Nephron (organoid): ENCODE data around the gene ZNF423.

Experiments
- H3K27ac Mint-ChIP-seq, 3 experiments: 2 replicates each; pipeline ENCODE4 v1.8.0; 2020; ENCODE audit warnings: mixed read lengths in 3 of 3, mild to moderate bottlenecking in 2 of 3, moderate library complexity in 1 of 3
- H3K27me3 Mint-ChIP-seq: 2 replicates; pipeline ENCODE4 v1.8.0; 2021; ENCODE audit warnings: low read depth, mild to moderate bottlenecking, moderate library complexity, mixed read lengths
- H3K36me3 Mint-ChIP-seq: 2 replicates; pipeline ENCODE4 v1.8.0; 2020; ENCODE audit warnings: low read depth, mixed read lengths
- H3K4me1 Mint-ChIP-seq: 2 replicates; pipeline ENCODE4 v1.8.0; 2020; ENCODE audit warnings: mixed read lengths
- H3K4me3 Mint-ChIP-seq, 3 experiments: 2 replicates each; pipeline ENCODE4 v1.8.0; 2020; ENCODE audit warnings: mild to moderate bottlenecking in 3 of 3, mixed read lengths in 3 of 3, moderate library complexity in 2 of 3
- H3K9me3 Mint-ChIP-seq: 2 replicates; pipeline ENCODE4 v1.8.0; 2020; ENCODE audit warnings: mixed read lengths
- CTCF ChIP-seq, 3 experiments: fragments of 200-600 bp; sonication (generic); IDR thresholded peaks; one replicate each; pipeline ENCODE4 v1.5.0; 2021; ENCODE audit warnings: antibody characterized with exemption in 3 of 3; ENCODE audit not compliant: unreplicated experiment in 3 of 3

The ZNF423 gene

DNA sequence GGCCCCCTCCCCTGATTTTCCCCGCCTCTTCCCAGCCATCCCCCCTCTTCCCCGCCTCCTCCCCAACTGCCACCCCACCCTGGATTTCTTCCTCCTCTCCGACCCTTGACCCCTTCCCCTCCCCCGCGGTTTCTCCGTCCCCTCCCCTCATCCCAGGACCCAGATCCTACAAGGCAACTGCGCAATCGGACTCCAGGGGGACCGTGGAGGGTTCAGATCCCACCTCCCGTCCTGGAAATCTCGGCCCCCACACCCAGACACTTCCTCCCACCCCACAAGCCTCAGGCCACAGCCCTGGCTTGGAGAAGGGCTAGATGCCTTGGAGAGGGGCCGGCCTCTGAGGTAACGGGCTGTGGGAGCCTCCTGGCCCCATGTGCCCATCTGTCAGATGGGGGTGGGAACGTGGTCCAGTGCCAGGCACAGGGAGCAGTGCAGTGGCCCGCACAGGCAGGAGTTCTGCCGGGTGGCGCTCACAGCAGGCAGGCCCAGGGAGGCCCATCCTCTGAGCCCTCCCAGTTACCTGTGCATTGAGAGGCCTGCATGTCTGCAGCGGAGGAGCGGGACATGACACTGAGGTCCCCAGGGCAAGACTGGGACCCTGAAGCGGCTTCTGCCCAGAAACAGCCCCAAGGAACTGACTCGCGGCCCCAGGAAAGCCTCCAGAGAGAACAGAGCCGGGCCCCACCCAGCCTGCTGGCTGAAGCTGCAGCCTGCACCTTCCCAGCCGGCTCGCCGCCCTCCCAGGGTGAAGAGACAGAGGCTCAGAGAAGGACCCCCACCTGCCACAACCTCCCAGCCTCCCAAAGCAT, 16.7 kb downstream of the ZNF423 start:
- Mint-ChIP-seq H3K9me3 (no peaks in the 10 kb centered on the region), H3K4me3 (peak overlapping the region; percentile 62 to 73 (median 71)), H3K27me3 (no peaks in the 10 kb centered on the region), H3K36me3 (no peaks in the 10 kb centered on the region), H3K27ac (peak overlapping the region; percentile 89 to 94 (median 90)), H3K4me1 (peaks cover 69% of the 10 kb centered on the region)
- no peak for TF ChIP-seq CTCF (IDR thresholded peaks at IDR 0.05; ENCODE audit: unreplicated experiment in 3 of 3)

DNA sequence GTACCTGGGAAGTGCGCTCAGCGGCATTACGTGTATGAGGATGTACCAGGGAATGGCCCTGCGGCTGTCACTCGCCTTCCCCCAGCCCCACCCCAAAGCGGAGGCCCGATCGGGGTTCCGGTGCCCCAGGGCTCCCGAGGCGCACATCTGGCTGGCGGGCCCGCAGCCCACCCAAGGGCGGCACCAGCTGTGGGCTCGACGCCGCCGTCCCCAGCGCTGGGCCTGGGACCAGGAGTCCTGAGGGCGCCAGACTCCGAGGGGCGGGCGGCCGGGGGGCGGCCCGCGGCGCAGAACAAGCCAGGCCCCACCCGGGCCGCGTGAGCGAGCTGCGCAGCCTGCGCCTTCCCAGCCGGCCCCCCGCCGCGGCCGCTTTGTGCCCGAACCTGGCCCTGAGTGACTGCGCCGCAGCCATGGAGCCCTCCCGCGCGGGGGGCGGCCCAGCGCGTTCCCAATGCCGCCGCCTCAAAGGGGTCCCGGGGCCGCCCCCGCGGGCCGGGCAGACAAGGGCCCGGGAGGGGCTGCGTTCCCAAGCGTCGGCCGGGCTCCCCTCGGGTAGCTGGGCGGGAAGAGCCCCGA, 17.4 kb downstream of the ZNF423 start:
- H3K27ac Mint-ChIP-seq: peak overlapping the region; percentile 91 to 100 (median 95)

GRCh38 chr16:49837688-49838410, 18.1 kb downstream of the ZNF423 start:
- no peaks in the 10 kb centered on the region for H3K27me3 Mint-ChIP-seq
- H3K4me1 Mint-ChIP-seq: peaks cover 70% of the 10 kb centered on the region
- TF ChIP-seq CTCF (IDR thresholded peaks at IDR 0.05; ENCODE audit: unreplicated experiment in 3 of 3): no peak
- H3K4me3 Mint-ChIP-seq: peak overlapping the region; percentile 52 to 66 (median 57)
- H3K9me3 Mint-ChIP-seq: no peaks in the 10 kb centered on the region
- peak overlapping the region; percentile 91 to 100 (median 95) for H3K27ac Mint-ChIP-seq
- no peaks in the 10 kb centered on the region for H3K36me3 Mint-ChIP-seq

More for the DNA sequence above, 17.4 kb downstream of the ZNF423 start:
- no peaks in the 10 kb centered on the region for H3K9me3 Mint-ChIP-seq
- no peak for TF ChIP-seq CTCF (IDR thresholded peaks at IDR 0.05; ENCODE audit: unreplicated experiment in 3 of 3)
- no peaks in the 10 kb centered on the region for H3K27me3 Mint-ChIP-seq
- H3K36me3 Mint-ChIP-seq: no peaks in the 10 kb centered on the region
- peak overlapping the region in 2 of 3 experiments; percentile 35 to 57 for H3K4me3 Mint-ChIP-seq
- peaks cover 70% of the 10 kb centered on the region for H3K4me1 Mint-ChIP-seq

DNA sequence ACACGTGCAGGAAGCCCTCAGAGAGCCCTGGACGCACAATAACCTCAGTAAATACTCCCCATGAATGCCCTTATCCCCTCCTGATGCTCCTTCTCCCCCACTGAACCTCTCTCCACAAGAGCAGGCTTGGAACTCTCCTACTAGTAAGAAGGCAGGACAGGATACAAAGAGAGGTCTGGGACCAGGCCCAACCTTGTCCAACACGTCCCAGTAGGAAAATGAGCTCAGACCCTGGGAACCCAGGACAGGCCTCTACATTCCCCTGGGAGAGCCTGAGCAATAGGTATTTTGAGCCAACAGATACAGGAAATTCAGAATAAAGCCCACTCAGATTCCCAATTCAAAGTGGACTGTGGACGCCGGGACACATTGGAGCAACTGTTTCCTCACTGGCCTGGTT, 19.2 kb downstream of the ZNF423 start:
- no peaks in the 10 kb centered on the region for H3K36me3 Mint-ChIP-seq
- TF ChIP-seq CTCF (IDR thresholded peaks at IDR 0.05; ENCODE audit: unreplicated experiment in 3 of 3): no peak
- no peaks in the 10 kb centered on the region for H3K27me3 Mint-ChIP-seq
- peak overlapping the region; percentile 37 to 76 (median 57) for H3K4me3 Mint-ChIP-seq
- H3K9me3 Mint-ChIP-seq: no peaks in the 10 kb centered on the region
- peak overlapping the region; percentile 91 to 100 (median 95) for H3K27ac Mint-ChIP-seq
- H3K4me1 Mint-ChIP-seq: peaks cover 76% of the 10 kb centered on the region

DNA sequence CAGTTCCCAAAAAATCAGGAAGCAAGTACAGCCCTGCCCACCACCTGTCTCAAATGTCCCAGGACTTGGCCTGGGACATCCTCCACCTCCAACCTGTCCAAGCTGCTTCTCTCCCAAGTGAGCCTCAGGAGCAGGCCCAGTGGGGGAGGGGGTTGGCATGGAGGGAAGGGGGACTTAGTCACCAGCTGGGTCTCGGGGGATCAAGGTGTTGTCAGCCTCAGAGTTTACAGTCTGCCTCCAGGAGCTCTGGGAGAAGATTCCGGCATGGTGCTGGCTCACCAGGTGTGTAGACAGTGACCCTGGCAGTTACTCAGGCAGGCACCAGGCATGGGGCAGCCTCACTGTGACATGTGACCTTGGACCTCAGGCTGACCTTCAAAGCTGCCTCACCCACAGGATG, 19.7 kb downstream of the ZNF423 start:
- Mint-ChIP-seq H3K9me3 (no peaks in the 10 kb centered on the region), H3K36me3 (no peaks in the 10 kb centered on the region), H3K27ac (peak overlapping the region; percentile 91 to 100 (median 95)), H3K4me3 (peak overlapping the region; percentile 57 to 82 (median 77)), H3K27me3 (no peaks in the 10 kb centered on the region), H3K4me1 (peaks cover 75% of the 10 kb centered on the region)
- no peak for TF ChIP-seq CTCF (IDR thresholded peaks at IDR 0.05; ENCODE audit: unreplicated experiment in 3 of 3)
